ENCODE measurements around the gene RLF.

The RLF gene

DNA sequence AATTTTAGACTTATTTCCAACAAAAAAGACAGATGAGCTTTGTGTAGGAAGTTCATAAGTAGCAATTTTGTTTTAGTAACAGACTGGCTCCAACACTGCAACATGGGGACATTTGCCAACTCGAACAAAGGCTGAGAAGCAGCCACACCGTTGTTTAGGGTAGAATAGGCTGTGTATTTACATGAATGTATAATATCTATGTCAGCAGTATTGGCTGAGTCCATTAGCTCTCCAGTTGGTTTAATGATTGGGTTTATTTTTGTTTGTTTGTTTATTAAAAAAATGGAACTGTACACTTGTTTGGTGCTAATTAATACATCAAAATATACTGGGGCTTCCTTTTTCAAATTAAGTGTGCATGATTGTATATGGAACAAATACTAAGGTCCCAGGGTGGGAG lies 79.2 kb downstream of the RLF start:
- DNase-seq (ENCODE audit: low read depth, low spot score), result no peak

DNA sequence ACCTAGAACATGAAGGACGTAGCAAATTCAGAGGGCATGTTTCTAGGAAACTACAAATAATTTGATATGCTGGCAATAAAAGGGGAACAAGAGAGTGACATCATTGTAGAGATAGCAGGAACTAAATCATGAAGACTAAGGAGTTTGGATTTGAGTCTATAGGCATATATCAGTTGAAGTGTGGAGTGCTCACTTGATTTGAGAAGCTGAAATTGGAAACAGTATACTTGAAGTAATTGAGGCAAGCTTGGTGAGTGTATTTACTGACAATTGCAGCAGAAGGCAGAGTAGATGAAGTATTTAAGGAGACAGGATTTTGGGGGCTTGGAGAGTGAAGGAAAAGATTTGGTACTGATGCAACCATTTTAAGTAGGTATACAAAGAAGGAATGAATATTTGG lies 80.2 kb downstream of the RLF start:
- no peak for DNase-seq (ENCODE audit: low read depth, low spot score)

- no peak for DNase-seq (ENCODE audit: low read depth, low spot score)
These were observed 82.2 kb downstream of the RLF start for GRCh38 chr1:40243351-40243750.

GRCh38 chr1:40244138-40244744 lies 83.1 kb downstream of the RLF start:
- DNase-seq (ENCODE audit: low read depth, low spot score), result no peak

- no peak for DNase-seq (ENCODE audit: low read depth, low spot score)
These were observed 84.5 kb downstream of the RLF start for GRCh38 chr1:40245686-40246085.

GRCh38 chr1:40247655-40248054 lies 86.5 kb downstream of the RLF start, which contains the start of gene TMCO2:
Gene TMCO2, plus strand, starts transcription at chr1:40247937. Its CDS starts 57 bp downstream, at chr1:40247994.
- no peak for DNase-seq (ENCODE audit: low read depth, low spot score)

DNA sequence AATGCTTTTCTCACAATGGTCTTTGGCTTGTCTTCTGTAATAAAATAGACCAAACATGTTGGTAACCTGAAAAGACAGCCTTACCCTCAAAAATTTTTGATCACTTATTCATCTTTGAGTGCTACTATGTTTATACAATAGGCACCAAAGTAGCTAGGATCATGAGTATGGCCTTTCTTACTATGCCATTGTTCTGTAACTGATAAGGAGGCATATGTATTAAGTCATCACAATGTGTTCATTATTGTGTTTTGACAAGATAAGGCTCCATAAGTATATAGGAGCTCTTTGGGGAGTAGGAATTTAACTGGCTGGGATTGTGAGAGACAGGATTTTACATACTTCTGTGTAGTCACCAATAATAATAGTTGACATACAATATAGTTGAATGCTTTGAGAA lies 87.2 kb downstream of the RLF start:
- DNase-seq (ENCODE audit: low read depth, low spot score), result no peak

- no peak for DNase-seq (ENCODE audit: low read depth, low spot score)
These were observed 90.3 kb downstream of the RLF start for GRCh38 chr1:40251456-40251855.

DNA sequence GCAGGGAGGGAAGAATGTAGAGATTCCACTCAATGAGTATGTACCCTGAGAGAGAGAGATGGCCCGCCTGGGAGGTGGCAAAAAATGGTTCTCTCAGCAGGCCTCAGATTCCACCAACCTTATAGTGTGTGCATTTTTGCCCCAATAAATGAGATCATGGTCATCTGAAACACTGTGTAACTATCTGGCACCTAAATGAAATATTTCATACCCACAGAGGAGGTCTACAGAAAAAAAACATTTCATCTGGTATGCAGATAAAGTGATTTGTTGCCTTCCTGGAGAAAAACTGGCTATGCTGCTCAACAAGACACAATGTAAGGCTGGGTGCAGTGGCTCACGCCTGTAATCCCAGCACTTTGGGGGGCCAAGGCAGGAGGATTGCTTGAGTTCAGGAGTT lies 91.4 kb downstream of the RLF start:
- DNase-seq (ENCODE audit: low read depth, low spot score), result no peak

DNA sequence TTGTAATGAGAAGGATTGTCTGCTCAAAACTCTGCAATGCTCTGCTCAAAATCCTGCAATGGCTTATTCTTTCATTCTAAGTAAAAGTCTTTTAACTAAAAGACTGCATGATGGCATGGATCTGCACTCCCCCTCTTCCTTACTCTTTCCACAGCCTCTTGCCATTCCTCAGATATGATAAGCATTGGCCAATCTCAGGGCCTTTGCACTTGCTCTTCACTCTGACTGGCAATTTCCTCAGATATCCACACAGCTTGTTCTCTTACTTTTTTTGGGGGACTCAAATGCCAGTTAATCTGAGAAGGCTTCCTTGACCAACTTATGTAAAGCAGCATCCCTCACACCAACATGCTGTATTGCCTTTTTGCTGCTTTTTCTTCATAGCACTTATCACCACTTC lies 94.0 kb downstream of the RLF start:
- no peak for DNase-seq (ENCODE audit: low read depth, low spot score)

DNA sequence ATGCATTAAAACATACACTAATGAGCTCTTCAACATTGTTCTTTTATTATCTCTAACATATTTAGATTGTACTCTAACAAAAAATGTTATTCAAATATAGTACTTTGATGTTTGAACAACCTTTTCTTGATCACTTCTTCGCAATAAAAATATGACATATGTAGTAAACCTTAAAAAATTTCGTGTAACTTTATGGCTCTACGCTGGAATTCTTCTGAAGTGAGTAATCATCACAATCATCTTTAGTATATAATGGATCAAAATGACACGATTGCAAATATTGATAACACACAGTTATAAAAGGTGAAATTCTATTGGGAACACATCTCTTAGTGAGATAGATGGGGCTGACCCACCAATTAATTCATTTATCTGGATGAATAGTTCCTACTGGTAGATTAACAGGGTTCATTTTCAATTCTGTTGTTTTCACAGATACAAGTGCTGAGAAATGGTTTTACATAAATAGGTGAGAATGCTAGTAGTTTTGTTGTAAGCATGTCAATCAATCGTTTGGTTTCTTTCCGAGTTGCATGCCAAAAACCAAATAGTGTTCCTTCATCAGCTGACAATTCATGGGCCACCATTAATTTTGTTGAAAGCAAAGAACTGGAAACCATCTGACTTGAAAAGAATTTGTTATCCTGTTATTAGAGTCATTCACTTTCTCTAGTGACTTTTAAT lies 95.4 kb downstream of the RLF start:
- DNase-seq (ENCODE audit: low read depth, low spot score), result no peak

- DNase-seq (ENCODE audit: low read depth, low spot score), result no peak
These were observed 96.1 kb downstream of the RLF start for GRCh38 chr1:40257313-40257687.

DNA sequence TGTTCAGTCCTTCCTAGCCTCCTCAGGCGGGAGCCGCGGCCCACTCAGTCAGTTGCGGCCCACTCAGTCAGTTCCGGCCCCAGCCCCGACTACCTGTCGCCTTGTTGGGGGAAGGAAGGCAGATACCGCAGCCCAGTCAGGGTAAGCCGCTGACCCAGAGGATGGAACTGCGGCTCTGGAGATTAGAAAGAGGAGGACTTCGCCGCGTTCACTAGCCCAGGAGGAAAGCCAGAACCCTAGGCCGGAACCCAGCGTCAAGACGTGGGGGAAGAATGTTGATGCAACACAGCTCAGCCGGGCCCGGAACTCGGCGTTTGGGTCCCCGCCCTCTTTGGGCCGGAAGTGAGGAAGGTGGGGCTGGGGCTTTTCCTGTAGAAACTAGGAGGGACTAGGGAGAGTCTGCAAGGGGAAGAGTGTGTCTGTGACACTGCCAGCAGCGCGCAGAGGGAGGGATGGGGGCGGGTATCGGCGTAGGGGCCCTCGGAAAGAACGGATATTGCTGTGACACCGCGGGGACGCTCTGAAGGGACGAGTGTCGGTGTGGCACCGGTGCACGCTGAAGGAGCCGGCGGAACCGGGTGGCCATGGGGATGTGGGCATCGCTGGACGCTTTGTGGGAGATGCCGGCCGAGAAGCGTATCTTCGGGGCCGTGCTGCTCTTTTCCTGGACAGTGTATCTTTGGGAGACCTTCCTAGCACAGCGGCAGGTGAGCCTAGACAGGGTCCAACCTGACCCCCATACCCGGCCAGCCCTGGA lies 96.7 kb downstream of the RLF start, which contains the start of gene ZMPSTE24:
TSS of gene ZMPSTE24 (plus strand) at position 549 of the 757 bp plus-strand sequence. CDS start at position 585, 36 bp downstream.
- DNase-seq (ENCODE audit: low read depth, low spot score), result peak; percentile 91

DNA sequence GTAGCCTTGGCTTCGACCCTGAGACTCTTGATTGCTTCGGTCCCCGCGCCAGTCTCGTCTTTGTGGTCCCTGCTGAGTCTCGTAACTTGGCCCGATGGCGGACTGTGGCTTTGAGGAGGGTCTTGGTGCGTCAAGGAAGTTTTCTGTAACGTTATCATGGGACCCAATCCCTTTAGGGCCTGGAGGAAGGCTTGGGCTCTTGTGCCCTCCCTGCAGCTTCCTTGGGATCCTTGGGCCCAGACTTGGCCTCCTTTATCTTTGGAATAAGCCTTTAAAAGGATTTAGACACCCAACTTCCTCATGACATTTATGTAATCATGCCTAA lies 97.2 kb downstream of the RLF start:
- DNase-seq (ENCODE audit: low read depth, low spot score), result no peak

GRCh38 chr1:40264354-40264781 lies 103.2 kb downstream of the RLF start:
- no peak for DNase-seq (ENCODE audit: low read depth, low spot score)

DNA sequence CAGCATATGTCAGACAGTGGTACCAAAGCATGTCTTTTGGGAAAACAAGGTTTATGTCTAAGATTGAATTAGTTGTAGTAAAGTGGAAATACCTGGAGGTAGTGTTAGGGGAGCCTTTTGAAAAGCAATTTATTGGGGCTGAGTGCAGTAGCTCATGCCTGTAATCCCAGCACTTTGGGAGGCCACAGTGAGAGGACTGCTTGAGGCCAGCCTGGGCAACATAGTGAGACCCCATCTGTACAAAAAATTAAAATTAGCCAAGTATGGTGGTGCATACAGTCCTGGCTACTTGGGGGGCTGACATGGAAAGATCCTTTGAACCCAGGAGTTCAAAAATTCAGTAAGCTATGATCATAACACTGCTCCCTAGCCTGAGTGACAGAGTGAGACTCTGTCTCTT lies 104.1 kb downstream of the RLF start:
- no peak for DNase-seq (ENCODE audit: low read depth, low spot score)

- DNase-seq (ENCODE audit: low read depth, low spot score), result no peak
These were observed 104.7 kb downstream of the RLF start for GRCh38 chr1:40265919-40266318.

- DNase-seq (ENCODE audit: low read depth, low spot score), result no peak
These were observed 105.8 kb downstream of the RLF start for GRCh38 chr1:40266786-40267535.

DNA sequence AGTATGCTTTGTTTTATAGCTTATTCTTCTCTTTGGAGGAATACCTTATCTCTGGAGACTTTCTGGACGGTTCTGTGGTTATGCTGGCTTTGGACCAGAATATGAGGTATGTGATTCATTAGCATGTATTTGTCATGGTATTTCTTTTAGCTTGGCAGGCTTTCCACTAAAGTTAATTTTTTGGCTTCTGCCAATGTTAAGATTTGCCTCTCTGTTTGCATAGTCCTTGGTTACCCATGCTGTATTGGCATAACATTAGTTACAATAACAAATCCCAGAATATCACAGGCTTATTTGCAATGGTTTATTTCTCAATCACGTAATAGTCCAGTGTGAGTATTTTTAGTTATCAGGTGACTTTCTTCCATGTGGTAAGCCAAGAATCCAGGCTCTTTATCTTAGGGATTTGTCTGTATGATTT lies 106.6 kb downstream of the RLF start:
- no peak for DNase-seq (ENCODE audit: low read depth, low spot score)

GRCh38 chr1:40268211-40268610 lies 107.0 kb downstream of the RLF start:
- no peak for DNase-seq (ENCODE audit: low read depth, low spot score)

DNA sequence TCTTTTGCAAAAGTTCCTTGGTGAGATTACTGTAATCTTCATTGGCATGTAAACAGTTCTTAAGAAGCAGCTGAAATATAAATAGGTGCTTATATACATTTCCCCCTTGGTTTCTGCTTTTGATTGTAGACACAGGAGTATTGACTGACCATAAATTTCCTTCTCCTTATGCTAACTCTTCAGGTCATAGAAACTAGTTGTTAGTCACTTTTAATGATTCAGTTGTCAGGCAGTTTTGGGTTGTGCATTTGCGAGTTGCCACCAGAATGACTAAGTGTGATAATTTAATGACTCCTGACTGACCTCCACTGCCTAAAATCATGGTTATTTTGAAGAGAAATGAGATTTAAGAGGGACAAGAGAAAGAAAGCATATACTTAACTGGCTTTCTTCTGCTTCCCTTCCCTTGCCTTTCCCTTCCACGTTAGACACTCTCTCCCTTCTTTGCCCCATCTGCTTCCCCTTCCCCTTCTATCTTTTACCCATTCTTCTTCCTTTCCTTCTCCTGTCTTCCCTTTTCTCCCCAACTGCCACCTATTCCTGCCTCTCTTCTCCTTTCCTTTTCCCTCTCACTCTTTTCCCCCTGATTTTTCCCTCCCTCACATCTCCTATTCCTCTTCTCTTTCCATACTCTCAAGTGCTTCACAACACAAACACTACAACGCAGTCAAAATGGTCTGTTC lies 109.1 kb downstream of the RLF start:
- no peak for DNase-seq (ENCODE audit: low read depth, low spot score)

Data from iPS DF 19.7 (cell line).